Activated CD4-positive, alpha-beta T cell treated with anti-CD3 and anti-CD28 coated beads, Interleukin-2, amount 50 U/mL, for 48 hours (primary cell): ENCODE measurements around the gene CTNNBIP1.
A peak's percentile ranks its signal among the peaks of the same experiment; 100 is the strongest.

Source experiments
- DNase-seq, 2 experiments: peaks; one replicate each; pipeline ENCODE4 v3.0.0-alpha.2; 2020

Gene CTNNBIP1

GRCh38 chr1:9903801-9904527 lies 6.1 kb downstream of the CTNNBIP1 start:
- DNase-seq, result peak; percentile 33 to 49

- DNase-seq, result no peak
Measured at GRCh38 chr1:9902060-9902452, 8.0 kb downstream of the CTNNBIP1 start.

- no peak for DNase-seq
Measured at GRCh38 chr1:9901148-9902059, 8.7 kb downstream of the CTNNBIP1 start.

DNA sequence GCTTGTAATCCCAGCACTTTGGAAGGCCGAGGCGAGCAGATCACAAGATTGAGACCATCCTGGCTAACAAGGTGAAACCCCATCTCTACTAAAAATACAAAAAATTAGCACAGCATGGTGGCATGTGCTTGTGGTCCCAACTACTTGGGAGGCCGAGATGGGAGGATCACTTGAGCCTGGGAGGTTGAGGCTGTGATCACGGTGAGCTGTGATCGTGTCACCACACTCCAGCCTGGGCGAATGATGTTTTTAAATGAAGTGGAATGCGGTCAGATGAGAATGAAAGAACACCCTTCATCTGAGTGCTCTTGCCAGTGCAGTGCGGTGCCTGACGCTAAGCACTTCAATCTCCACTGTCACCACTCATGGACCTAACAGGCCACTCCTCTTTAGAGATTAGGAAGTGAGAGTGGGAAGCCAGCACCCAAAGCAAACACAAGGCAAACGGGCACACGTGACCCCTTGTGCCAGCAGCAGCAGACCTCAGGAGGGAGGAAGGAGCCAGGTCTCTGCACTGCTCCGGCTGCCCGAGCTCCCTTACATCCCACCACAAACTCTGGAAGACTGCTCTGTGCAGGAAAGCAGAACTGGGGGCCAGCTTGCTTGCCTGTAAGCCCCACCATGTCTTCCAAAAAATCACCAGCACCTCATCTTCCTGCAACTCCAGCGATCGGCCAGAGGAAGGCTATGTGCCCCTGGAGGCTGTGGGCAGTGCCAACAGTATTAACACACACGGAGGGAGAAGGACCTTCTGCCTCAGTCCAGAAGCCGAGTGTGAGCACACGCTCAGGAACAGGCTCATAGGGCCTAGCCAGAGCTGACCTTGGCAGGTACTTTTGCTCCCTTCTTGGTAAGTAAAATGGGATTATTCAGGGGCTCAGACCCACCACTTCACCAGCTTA lies 9.7 kb downstream of the CTNNBIP1 start:
- no peak for DNase-seq

GRCh38 chr1:9894115-9894514 lies 16.0 kb downstream of the CTNNBIP1 start:
- no peak for DNase-seq

GRCh38 chr1:9892563-9893528 lies 17.2 kb downstream of the CTNNBIP1 start:
- DNase-seq, result no peak

GRCh38 chr1:9891207-9891606 lies 18.9 kb downstream of the CTNNBIP1 start:
- no peak for DNase-seq

DNA sequence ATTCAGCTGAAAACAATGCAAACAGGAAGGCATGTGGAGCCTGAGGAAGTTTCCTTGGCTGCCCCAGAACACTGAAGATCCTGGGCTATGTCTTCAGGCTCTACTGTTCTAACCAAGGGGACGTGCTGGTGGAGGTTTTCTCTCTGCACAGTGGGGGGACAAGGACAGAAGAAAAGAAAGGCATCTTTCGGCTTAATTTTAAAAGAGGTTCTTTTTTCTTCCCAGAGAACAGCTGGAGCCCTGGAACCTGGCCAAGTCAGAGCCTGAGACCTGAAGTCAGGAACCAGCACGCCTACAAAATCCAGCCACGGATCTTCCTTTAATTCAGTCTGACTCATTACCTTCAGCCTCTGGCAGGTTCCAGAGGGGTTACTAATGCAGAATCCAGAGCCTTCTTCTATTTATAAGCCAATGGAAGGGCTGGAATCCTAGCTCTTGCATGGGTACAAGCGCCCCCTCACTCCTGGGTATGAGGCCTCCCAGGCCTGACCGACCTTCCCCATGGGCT lies 19.8 kb downstream of the CTNNBIP1 start:
- no peak for DNase-seq

DNA sequence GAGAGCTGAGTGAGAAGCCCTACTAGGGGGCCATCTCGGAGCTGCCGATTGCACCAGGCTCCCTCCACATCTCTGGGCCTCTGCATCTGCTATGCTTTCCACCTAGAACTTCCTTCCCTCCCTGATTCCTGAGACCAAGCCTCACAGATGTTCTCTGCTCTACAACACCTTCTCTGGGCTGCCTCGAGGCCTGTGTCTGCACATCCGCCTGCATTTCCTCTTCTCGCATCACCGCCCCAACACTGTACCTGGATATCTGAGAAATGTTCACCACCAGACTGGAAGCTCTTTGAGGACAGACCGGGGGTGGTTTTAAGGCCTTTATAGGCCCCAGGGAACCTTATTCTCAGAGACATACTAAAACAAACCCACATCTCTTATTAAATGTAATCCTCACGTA lies 20.7 kb downstream of the CTNNBIP1 start:
- no peak for DNase-seq

DNA sequence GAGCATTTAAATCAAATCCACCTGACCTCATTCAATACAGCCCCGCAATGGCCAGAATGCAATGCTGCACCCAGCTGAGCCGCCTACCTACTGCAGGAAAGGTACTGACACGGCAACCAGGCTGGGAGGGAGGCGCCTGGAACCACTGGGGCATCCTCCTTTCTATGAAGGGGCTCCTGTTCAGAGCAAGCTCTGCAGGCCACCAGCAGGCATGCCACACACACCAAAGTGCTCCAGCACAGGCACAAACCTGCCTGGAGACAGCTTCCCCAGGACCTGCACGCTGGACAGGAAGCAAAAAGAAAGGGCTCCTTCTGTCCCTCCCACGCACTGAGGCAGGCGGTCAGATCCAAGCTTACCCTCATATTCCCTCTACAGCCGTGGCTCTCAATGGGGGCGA lies 21.2 kb downstream of the CTNNBIP1 start:
- no peak for DNase-seq

DNA sequence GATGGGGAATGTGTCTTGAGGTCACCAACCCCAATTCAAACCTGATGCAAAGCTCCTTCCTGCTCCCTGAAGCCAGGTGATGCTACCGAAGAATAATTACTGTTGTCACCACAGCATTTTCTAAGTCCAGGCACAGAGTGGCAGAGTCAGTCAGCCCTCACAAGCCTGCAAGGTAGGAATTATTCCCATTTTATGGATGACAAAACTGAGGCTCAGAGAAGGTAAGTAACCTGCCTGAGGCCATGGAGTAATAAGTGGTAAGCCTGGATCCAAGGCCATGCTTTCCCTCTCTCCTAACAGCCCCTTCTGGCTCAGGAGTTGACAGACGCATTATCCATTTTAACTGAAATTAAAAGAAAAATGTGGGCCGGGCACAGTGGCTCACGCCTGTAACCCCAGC lies 23.0 kb downstream of the CTNNBIP1 start:
- DNase-seq, result no peak

DNA sequence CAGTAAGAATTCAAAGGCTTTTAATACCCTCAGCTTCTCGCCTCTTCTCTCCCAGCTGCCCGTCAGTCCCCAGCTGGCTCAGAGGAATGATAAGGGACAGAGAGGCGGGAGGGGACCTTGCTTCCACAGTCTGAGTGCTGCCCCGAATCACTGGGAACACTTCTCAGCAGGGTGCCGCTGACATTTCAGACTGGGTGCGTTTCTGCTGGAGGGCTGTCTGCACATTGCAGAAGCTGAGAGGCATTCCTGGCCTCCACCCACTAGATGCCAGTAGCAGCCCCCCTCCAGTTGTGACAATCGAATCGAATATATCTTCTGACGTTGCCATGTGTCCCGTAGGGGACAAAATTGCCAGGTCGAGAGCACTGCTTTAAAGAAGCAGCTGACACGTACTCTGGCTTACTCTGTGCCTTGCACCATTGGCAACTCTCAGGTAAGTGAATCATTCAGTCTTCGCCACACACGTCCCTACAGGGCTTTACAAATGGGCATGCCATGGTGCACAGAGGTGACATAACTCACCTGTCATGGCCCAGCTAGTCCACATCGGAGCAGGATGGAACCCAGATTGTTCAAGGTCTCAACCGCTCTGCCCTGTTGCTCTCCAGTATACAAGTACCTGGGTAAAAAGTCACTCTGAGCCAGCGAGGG lies 23.9 kb downstream of the CTNNBIP1 start:
- no peak for DNase-seq

DNA sequence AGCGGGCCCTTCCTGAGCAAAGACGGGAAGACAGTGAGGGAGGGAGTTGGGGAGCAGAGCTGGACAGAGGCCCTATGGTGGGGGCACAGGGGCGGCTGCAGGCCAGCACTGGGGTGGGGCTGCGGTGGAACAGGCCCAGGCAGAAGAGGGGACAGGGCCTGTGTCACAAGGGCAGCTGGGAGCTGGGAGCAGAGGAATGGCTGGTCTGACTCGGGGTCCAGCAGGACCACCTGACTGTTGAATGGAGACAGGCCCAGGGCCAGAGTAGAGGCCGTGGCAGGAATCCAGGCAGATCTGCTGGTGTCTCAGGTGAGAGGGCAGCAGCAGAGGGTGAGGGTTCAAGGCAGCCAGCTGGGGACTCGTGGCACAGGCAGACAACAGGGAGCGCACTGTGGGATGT lies 25.3 kb downstream of the CTNNBIP1 start:
- DNase-seq, result no peak

GRCh38 chr1:9883585-9884449 lies 26.3 kb downstream of the CTNNBIP1 start:
- DNase-seq, result no peak

- DNase-seq, result no peak
Measured at GRCh38 chr1:9882945-9883303, 27.1 kb downstream of the CTNNBIP1 start.

- DNase-seq, result no peak
Measured at GRCh38 chr1:9882296-9882944, 27.6 kb downstream of the CTNNBIP1 start.

DNA sequence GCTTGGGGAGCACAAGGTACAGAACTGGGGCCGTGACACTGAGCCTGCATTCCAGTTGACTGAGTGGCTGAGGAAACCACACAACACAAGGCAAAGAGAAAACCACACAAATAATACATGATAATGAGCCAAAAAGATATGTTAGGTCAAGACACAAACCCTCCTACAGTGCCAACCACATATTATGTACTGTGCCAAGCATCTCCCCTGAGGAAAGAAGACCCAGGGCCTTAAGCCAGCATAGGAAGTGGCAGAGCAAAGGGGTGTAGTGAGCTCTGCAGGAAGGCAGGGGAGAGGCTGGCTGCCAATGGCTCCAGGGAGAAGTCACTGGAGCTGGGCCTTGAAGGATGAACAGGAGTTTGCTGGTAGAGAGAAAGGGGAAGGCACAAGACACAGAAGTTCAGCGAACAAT lies 28.2 kb downstream of the CTNNBIP1 start:
- no peak for DNase-seq

- DNase-seq, result no peak
Measured at GRCh38 chr1:9878404-9878803, 31.7 kb downstream of the CTNNBIP1 start.

GRCh38 chr1:9877962-9878361 lies 32.1 kb downstream of the CTNNBIP1 start:
- no peak for DNase-seq

GRCh38 chr1:9875636-9876000 lies 34.5 kb downstream of the CTNNBIP1 start:
- no peak for DNase-seq
